ENCODE results near the gene NDC80. TPM values are rescaled to one million over a fixed set of nuclear protein-coding genes. Genes with fewer than 3 reads are reported as not detected.
A peak's percentile ranks its signal among the peaks of the same experiment; 100 is the strongest.

NDC80 gene
- total RNA-seq, 4 donors from 2014 or later, result 0.63 to 3.7 (median 1.4) TPM

DNA sequence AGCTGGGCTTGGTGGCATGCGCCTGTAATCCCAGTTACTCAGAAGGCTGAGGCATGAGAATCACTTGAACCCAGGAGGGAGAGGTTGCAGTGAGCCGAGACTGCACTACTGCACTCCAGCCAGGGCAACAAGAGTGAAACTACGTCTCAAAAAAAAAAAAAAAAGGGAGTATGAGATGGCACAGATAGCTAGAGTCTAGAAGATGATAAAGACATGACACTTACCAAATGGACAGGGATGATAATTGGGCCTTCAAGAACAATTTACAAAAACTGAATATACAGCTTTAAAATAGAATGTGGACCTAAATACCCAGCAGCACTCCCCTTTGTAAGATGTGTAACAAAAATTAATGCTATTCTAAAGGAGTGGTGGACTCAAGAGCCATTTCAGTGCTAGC is 2.8 kb upstream of the NDC80 start:
- Histone ChIP-seq H3K27ac (no peak overlapping the region), H3K27me3 (no peaks in the 10 kb centered on the region), H3K9me3 (no peaks in the 10 kb centered on the region), H3K4me1 (peaks cover 0 to 25% (median 9%) of the 10 kb centered on the region in 4 donors), H3K36me3 (peaks cover 0 to 21% (median 0%) of the 10 kb centered on the region in 3 donors), H3K4me3 (no peak overlapping the region)
- DNase-seq (ENCODE audit: low spot score in 2 of 2), result no peak
- 91 to 100% methylated on average over 3 of the region's 3 CpGs for WGBS, 2 donors
- TF ChIP-seq CTCF (IDR thresholded peaks at IDR 0.05) (no peak), EP300 (IDR thresholded peaks at IDR 0.05) (no peak), POLR2A (IDR thresholded peaks at IDR 0.05) (no peak)

- 81 to 82% methylated on average over 10 of the region's 10 CpGs for WGBS, 2 donors
- Histone ChIP-seq H3K4me3 (no peak overlapping the region), H3K27ac (no peak overlapping the region)
Measured at GRCh38 chr18:2569338-2570207, 1.8 kb upstream of the NDC80 start.

GRCh38 chr18:2570772-2571199 is 571 bp upstream of the NDC80 start:
- Histone ChIP-seq H3K27me3 (no peaks in the 10 kb centered on the region), H3K4me3 (peak overlapping the region; percentile 61 to 76 (median 70)), H3K4me1 (peaks cover 0 to 25% (median 9%) of the 10 kb centered on the region in 4 donors), H3K9me3 (no peaks in the 10 kb centered on the region), H3K36me3 (peaks cover 0 to 11% (median 0%) of the 10 kb centered on the region in 3 donors), H3K27ac (peak overlapping the region; percentile 94 to 99 (median 97))
- peak; percentile 48 to 70 for DNase-seq (ENCODE audit: low spot score in 2 of 2)
- TF ChIP-seq POLR2A (IDR thresholded peaks at IDR 0.05) (no peak), CTCF (IDR thresholded peaks at IDR 0.05) (peak in 2 of 5 experiments; percentile 14 to 31)
- 0% methylated on average over 16 of the region's 16 CpGs for WGBS, 2 donors

More at GRCh38 chr18:2569338-2570207, 1.8 kb upstream of the NDC80 start:
- no peak for DNase-seq (ENCODE audit: low spot score in 2 of 2)
- H3K4me1 ChIP-seq, result peaks cover 0 to 25% (median 9%) of the 10 kb centered on the region in 4 donors
- peaks cover 0 to 18% (median 0%) of the 10 kb centered on the region in 3 donors for H3K36me3 ChIP-seq
- H3K27me3 ChIP-seq, result no peaks in the 10 kb centered on the region
- H3K9me3 ChIP-seq, result no peaks in the 10 kb centered on the region
- no peak for TF ChIP-seq EP300 (IDR thresholded peaks at IDR 0.05)
- no peak for TF ChIP-seq CTCF (IDR thresholded peaks at IDR 0.05)

DNA sequence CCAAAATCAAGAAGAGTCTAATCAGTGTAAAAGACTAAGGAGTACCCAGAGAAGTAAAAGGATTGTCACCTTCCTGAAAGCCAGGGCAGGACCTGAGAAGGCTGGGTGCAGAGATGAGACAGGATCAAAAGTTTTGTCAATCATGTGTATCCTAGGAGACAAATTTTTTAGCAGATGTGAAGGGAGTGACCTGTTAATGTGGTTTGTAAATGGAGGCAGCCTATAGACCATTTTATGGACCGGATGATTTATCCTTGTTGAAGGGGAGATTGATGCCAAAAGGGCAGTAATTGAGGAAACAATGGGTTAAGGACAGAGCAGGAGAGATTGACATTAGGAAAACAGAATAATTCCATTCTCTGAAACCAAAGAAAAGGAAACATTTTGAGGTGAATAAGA is 813 bp downstream of the NDC80 start:
- Histone ChIP-seq H3K4me1 (peaks cover 0 to 25% (median 9%) of the 10 kb centered on the region in 4 donors), H3K27ac (no peak overlapping the region), H3K9me3 (no peaks in the 10 kb centered on the region), H3K27me3 (no peaks in the 10 kb centered on the region), H3K4me3 (peak overlapping the region in 1 of 4 donors; percentile 61), H3K36me3 (peaks cover 0 to 4% (median 0%) of the 10 kb centered on the region in 3 donors)
- no peak for DNase-seq (ENCODE audit: low spot score in 2 of 2)
- WGBS, 2 donors, result 3 to 7% methylated on average over 1 of the region's 1 CpG
- TF ChIP-seq CTCF (IDR thresholded peaks at IDR 0.05) (no peak), EP300 (IDR thresholded peaks at IDR 0.05) (no peak), POLR2A (IDR thresholded peaks at IDR 0.05) (no peak)

DNA sequence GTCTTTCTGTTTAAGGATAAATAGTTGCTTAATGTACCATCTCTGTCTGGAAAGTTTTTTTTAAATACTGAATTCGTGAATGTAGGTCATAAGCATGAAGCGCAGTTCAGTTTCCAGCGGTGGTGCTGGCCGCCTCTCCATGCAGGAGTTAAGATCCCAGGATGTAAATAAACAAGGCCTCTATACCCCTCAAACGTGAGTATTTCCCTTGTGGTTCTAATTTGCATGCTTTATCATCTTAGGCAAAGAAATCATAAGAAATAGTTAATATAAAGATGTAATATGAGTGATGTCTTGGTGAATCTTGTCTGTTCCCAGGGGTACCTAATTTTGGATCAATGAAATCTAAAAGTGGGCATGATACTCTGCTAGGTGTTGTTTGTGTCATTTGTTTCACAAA is 1.5 kb downstream of the NDC80 start:
- no peak for DNase-seq (ENCODE audit: low spot score in 2 of 2)
- no peaks in the 10 kb centered on the region for H3K9me3 ChIP-seq
- H3K4me3 ChIP-seq, result no peak overlapping the region
- H3K27me3 ChIP-seq, result no peaks in the 10 kb centered on the region
- no peaks in the 10 kb centered on the region for H3K36me3 ChIP-seq
- peaks cover 0 to 25% (median 9%) of the 10 kb centered on the region in 4 donors for H3K4me1 ChIP-seq
- no peak overlapping the region for H3K27ac ChIP-seq
- WGBS, 2 donors, result 23 to 29% methylated on average over 5 of the region's 5 CpGs
- TF ChIP-seq EP300 (IDR thresholded peaks at IDR 0.05) (no peak), CTCF (IDR thresholded peaks at IDR 0.05) (no peak), POLR2A (IDR thresholded peaks at IDR 0.05) (no peak)
